Breast epithelium (tissue), 3 donors: ENCODE data around the gene ZSWIM3.

ENCODE experiments used
- CTCF ChIP-seq, 3 donors: fragments of 450-650 bp; IDR thresholded peaks; one replicate each; pipeline ENCODE4 v1.5.1; 2016 to 2017; ENCODE audit warnings: antibody characterized with exemption in 3 of 3, mild to moderate bottlenecking in 3 of 3, moderate library complexity in 3 of 3
- POLR2A ChIP-seq: fragments of 450-650 bp; IDR thresholded peaks from one replicate; pipeline ENCODE4 v1.6.1; 2016; ENCODE audit warnings: antibody characterized with exemption, mild to moderate bottlenecking, moderate library complexity
- POLR2AphosphoS5 ChIP-seq, 3 donors: sonication (generic); formaldehyde crosslinking; IDR thresholded peaks; one replicate each; pipeline ENCODE4 v1.6.1; 2017; ENCODE audit warnings: antibody characterized with exemption in 3 of 3

GRCh38 chr20:45867819-45868176, 10.4 kb downstream of the ZSWIM3 start:
- TF ChIP-seq CTCF (IDR thresholded peaks at IDR 0.05): no peak
- no peak for TF ChIP-seq POLR2AphosphoS5 (IDR thresholded peaks at IDR 0.05)
- no peak for TF ChIP-seq POLR2A
